ENCODE measurements around the gene ABR.

Gene ABR

GRCh38 chr17:1027044-1027443 is 152.7 kb downstream of the ABR start:
- DNase-seq = no peak

DNA sequence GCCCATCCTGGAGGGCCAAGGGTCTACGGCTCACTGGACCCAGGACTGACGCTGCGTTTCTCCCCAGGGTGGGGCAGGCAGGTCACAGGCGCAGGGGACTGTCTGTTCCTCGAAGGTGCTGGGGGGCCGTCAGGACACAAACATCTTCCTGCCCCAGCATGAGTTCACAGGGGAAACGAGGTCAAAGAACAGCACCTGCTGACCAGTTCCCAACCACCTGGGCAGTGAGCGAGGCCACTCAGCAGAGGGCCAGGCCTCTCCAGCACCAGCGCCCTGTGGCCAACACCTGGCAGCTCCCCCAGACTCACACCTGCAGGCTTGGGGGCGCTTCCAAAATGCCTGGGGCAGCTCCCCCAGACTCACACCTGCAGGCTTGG is 153.2 kb downstream of the ABR start:
- DNase-seq = no peak

DNA sequence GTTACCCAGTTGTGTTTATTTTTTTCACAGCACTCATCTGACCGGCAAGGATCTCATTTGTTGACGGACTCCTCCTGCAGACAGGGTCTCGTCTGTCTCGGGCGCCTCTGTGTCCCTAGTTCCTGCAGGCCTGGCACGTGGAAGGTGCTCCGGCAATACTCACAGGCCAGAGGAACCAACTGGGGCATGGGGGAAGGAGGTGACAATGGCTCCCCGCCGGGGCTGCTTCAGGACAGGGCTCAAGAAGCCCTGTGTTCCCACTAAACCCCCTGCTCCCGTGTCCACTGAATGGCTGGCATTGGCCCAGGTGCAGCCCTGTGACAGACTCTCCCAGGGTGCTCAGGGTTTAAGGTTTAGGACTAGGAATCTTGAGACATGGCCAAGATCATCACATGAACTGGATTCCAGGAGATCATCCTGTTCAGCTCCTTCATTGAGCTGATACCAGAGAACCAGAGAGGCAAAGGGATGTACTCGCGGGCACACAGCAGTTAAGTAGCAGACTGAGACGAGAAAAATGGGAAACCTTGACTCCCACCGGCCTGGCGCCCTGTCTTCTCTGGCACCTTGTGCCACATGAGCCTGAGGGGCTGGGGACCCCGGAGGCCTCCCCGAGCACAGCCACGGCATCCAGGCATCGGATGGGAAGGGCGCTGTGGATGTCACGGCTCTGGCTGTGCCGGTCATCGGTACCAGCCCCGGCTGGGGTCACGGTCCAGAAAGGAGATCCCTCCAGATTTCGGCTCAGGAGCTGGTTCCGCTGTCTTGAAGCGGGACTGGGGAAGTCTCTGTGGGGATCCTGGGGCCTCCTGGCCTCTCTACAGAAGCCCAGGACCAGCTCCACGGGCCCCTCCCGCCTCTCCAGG is 153.8 kb downstream of the ABR start:
- no peak for DNase-seq

GRCh38 chr17:1024076-1024475 is 155.7 kb downstream of the ABR start:
- no peak for DNase-seq

GRCh38 chr17:1022278-1023024 is 157.3 kb downstream of the ABR start:
- DNase-seq = no peak

DNA sequence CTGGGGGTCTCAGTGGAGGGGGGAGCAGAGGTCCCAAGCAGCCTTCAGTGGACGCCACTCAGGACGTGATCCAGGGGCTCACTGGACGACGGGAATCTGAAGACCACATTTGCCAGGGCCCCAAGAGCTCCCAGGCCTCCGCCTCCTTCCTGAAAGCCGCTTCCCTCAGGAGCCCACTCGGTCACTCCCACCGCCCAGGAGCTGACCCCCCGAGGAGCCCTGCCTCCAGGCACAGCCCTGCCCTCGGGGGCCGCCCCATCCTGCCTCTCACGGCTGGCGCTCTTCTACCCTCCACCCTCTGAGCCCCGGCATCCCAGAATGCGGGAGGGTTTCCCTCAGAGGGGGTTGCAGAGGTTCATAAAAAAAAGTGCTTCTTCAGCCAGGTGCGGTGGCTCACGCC is 158.6 kb downstream of the ABR start:
- DNase-seq = no peak

DNA sequence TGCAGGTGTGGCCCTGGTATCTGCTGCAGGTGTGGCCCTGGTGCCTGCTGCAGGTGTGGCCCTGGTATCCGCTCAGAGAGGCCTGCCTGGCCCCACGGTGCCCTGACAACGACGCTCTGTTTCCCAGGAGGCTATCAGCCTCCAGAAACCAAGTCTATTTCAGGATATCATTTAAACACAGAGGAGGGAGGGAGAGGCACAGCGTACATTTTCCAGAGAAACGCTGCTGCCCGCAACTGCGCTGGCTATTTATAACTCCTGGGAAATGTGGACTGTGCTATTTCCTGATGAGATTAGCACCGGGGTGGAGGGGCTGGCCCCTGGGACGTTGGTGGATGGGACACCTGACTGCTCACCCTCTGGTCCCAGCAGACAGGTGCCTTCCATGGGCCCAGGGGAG is 160.3 kb downstream of the ABR start:
- no peak for DNase-seq

DNA sequence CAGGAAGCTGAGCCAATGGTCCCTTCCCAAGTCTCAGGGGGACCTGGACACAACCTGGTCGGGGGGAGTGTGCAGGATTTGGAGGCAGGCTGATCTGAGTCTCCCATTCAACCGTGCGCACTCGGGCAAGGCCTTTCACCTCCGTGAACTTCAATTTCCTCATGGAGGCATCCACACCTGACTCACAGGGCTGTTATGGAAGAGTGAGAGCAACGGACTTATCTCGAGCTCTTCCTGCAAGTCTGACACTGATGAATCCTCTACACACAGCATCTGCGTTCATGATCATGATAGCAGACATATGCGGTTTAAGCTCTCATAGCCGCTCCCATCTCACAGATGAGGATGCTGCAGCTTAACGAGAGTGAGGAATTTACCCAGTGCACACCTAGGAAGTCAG is 161.2 kb downstream of the ABR start:
- DNase-seq = no peak

DNA sequence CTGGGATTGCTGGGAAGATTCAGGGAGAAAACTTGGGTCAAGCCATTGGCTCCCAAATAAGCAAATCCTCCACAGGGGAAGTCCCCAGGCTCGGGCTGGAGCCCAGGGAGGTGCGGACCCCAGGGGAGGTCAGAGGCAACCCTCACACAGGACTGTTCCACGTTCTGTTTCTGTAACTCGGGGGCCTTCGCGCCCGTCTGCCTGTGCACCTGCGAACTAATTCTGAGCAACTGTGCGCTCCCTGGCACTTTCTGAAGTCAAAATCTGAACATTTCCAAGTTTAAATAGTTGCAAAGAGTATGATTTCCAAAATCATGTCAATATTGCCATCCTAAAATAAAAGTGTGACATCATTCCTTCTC is 166.1 kb downstream of the ABR start:
- no peak for DNase-seq

- no peak for DNase-seq
Observed at GRCh38 chr17:1012823-1013728, 166.7 kb downstream of the ABR start.

- DNase-seq = no peak
Observed at GRCh38 chr17:1011760-1012735, 167.7 kb downstream of the ABR start.

DNA sequence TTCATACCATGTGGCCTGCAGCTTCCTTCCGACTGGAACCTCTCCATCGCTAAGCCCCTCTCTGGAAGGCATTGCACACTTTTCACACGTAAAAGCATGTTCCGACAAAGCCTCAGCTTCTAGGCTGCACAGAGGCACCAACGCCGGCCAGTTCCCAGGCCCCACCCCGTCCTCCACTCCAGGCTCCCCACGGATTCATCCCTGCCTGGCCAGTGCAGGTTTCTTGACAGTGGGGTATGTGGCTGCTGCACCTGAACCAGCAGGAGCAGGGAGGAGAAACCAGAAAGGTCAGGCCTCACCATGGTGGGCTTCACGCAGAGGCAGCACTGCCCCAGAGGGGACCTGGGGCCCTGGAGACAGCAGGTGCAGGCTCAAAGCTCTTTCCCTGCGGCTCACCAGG is 168.6 kb downstream of the ABR start:
- no peak for DNase-seq

- DNase-seq = no peak
Observed at GRCh38 chr17:1010586-1010985, 169.2 kb downstream of the ABR start.

GRCh38 chr17:1010086-1010450 is 169.7 kb downstream of the ABR start:
- no peak for DNase-seq

DNA sequence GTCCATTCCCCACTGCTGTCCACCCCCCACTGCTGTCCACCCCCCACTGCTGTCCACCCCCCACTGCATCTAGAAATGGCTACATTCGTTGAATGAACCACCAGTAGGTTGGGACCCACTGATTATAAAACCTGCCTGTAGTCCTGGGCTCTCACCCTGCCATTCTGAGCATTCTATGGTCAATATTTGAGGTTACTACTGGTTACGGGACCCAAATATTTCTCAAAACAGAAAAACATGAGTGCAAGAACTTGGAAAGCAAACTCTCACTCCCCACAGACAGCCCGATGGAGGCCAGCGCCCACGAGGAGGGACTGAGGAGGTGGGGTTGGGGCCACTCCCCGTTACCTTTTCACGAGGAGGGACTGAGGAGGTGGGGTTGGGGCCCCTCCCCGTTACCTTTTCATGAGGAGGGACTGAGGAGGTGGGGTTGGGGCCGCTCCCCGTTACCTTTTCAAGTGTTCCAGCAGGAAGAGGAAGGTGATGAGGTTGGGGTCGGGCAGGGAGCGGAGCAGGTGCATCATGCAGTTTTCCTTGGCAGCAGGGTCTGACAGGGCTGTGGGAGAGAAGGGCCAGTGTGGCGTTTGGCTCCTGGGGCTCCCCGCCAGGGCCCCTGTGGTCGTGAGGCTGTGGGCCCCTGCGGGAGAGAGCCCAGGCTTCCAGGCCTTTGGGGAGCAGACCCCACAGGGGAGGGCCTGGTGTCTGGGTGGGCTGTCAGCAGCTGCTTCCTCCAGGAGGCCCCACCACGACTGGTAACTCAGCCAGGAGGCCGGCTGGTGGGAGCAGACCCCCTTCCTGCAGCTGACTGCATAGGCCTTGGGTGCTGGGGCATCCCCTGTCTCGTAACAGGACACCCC is 170.3 kb downstream of the ABR start:
- DNase-seq = no peak

DNA sequence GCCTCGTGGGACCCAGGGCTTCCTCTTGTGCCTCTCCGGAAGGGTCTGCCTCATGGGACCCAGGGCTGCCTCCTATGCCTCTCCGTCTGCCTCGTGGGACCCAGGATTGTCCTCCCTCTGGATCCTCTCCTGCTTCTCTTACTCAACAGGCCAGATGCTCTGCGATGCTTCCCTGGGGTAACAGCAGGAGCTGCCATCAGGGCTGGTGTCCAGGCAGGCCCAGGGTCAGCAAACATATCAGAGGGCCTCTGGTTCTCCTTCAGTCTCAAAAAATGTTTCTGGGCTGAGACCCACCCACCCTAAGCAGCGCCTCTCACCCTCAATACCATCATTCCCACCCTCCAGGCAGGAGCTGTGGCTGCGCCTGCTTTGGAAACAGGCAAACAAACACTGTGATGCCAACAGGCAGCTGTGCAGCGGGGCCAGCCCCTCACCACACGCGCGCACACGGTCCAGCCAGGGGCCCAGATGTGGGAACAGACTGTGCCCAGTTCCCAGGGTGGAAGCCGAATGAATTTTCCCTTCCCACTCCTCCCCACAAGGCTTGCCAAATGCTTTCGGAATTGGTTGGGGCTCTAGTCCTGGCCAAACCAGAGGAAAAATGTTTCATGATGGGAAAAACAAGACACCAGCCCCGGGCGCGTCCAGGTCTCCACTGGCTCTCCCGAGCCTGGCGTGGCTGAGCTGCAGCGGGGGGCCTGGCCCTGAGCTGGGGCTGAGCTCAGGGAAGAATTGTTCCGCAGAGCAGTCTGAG is 171.6 kb downstream of the ABR start:
- no peak for DNase-seq

GRCh38 chr17:1007310-1008007 is 172.3 kb downstream of the ABR start:
- no peak for DNase-seq

DNA sequence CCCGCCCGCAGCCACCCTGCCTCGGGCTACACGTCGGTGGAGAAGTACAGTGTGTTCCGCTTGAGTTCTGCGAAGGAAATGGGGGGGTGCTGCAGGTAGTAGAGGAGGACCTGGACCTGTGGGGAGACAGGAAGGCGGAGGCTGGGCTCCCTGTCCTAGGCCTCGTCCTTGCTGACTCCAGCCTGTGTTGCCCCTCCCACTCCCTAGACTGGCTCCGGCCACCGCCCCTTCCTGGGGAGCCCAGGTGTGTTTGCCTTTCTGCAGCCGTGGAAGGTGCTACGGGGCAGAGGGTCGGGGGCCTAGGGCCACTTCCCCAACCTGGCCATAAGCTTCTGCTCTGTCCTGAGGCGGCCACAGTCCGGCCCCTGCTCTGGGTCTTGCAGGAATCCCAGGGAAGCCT is 173.7 kb downstream of the ABR start:
- DNase-seq = no peak

DNA sequence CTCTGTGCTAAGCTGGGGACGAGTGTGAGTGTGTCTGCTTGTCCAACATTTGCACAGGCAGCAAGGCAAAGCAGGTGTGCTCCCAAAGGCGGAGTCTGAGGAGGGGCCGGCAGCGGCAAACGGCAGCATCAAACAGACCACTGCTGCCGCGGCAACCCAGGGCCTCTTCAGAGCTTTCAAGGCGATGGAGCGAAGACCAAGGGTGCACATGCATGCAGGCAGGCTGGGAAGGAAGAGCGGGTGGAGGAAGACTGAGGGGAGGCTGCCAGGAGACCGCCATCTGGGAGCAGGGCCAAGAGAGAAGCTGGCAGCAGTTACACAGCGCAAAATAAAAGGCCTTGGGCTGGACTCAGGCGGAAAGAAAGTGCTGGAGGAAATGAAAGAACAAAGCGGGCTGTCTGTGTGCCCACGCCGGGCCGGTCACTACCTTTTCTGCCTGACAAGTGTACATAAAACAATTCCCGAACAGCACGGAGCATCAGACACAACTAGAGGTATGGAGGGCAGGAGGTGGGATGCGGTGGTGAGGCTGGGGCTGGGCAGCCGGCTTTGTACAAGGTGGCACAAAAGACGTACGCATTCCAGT is 174.3 kb downstream of the ABR start:
- DNase-seq = no peak

Data from CD4-positive, alpha-beta T cell treated with Interleukin-21 for 1 hour (primary cell).